HepG2 (cell line): ENCODE data around the gene GABARAPL2. TPM values are rescaled to one million over a fixed set of nuclear protein-coding genes. Genes with fewer than 3 reads are reported as not detected.
A peak's percentile ranks its signal among the peaks of the same experiment; 100 is the strongest.

ENCODE experiments used
- AGO2 ChIP-seq: fragments of 200-400 bp; formaldehyde crosslinking; optimal IDR thresholded peaks from 2 replicates; pipeline ENCODE3; 2017; ENCODE audit warnings: mild to moderate bottlenecking, low read depth, low read length, moderate library complexity
- CHCHD3 ChIP-seq: sonication (generic); formaldehyde crosslinking; IDR thresholded peaks from 2 replicates; pipeline ENCODE4 v1.8.0; 2022; ENCODE audit warnings: mild to moderate bottlenecking, missing genetic modification reagents, moderate library complexity
- EHMT2 ChIP-seq: fragments of 200-600 bp; sonication (generic); IDR thresholded peaks from 2 replicates; pipeline ENCODE4 v1.7.0; 2017; ENCODE audit warnings: antibody characterized with exemption, low read depth, low read length, borderline replicate concordance
- EZH2 ChIP-seq: conservative IDR thresholded peaks from 2 replicates; pipeline ENCODE4 v1.6.1; 2012; ENCODE audit warnings: mild to moderate bottlenecking, low read depth, low read length, moderate library complexity
- FOXJ3 ChIP-seq: sonication (generic); formaldehyde crosslinking; IDR thresholded peaks from 2 replicates; pipeline ENCODE4 v1.4.0; 2020; ENCODE audit warnings: missing genetic modification reagents, mild to moderate bottlenecking, borderline replicate concordance
- ISX ChIP-seq: sonication (generic); formaldehyde crosslinking; conservative IDR thresholded peaks from 2 replicates; pipeline ENCODE4 v1.5.0; 2020; ENCODE audit warnings: missing genetic modification reagents
- MEF2D ChIP-seq: sonication (generic); formaldehyde crosslinking; IDR thresholded peaks from 2 replicates; pipeline ENCODE4 v1.5.1; 2020; ENCODE audit warnings: mild to moderate bottlenecking, missing genetic modification reagents
- MIXL1 ChIP-seq: IDR thresholded peaks from 2 replicates; pipeline ENCODE4 v1.6.1; 2016
- NFE2L1 ChIP-seq: sonication (generic); formaldehyde crosslinking; IDR thresholded peaks from 2 replicates; pipeline ENCODE4 v1.4.0; 2020; ENCODE audit warnings: missing genetic modification reagents, mild to moderate bottlenecking, borderline replicate concordance
- PPARG ChIP-seq: conservative IDR thresholded peaks from 2 replicates; pipeline ENCODE4 v1.6.1; 2016; ENCODE audit warnings: missing biosample characterization, missing genetic modification reagents
- REL ChIP-seq: sonication (generic); formaldehyde crosslinking; conservative IDR thresholded peaks from 2 replicates; pipeline ENCODE4 v1.8.0; 2022; ENCODE audit warnings: mild to moderate bottlenecking, missing genetic modification reagents, moderate library complexity
- SOX13 ChIP-seq, 3 experiments: fragments of 450-650 bp in 1 of 3; sonication (generic) in 1 of 3; formaldehyde crosslinking in 1 of 3; IDR thresholded peaks in 2 of 3; conservative IDR thresholded peaks in 1 of 3; 2 replicates each; pipeline versions ENCODE4 v1.5.0 to v1.6.1; 2016 to 2020; ENCODE audit warnings: antibody characterized with exemption in 1 of 3, mild to moderate bottlenecking in 1 of 3, missing compliant biosample characterization in 1 of 3, missing genetic modification reagents in 1 of 3, moderate library complexity in 1 of 3
- TCF7L2 ChIP-seq: IDR thresholded peaks from 2 replicates; pipeline ENCODE4 v1.6.1; 2011; ENCODE audit warnings: mild to moderate bottlenecking, low read depth, low read length, moderate library complexity
- U2AF2 ChIP-seq: fragments of 200-400 bp; formaldehyde crosslinking; IDR thresholded peaks from 2 replicates; pipeline ENCODE4 v1.6.1; 2017; ENCODE audit warnings: low read depth, mild to moderate bottlenecking, low read length
- ZBTB8A ChIP-seq: sonication (generic); formaldehyde crosslinking; IDR thresholded peaks from 2 replicates; pipeline ENCODE4 v1.4.0; 2020; ENCODE audit warnings: mild to moderate bottlenecking, low read depth, missing genetic modification reagents, borderline replicate concordance
- ZC3H13 ChIP-seq: sonication (generic); formaldehyde crosslinking; IDR thresholded peaks from 2 replicates; pipeline ENCODE4 v1.8.1; 2023; ENCODE audit warnings: mild to moderate bottlenecking, missing genetic modification reagents, moderate library complexity
- ZFP36 ChIP-seq: fragments of 150-350 bp; IDR thresholded peaks from 2 replicates; pipeline ENCODE4 v1.6.1; 2018; ENCODE audit warnings: borderline replicate concordance, low read length, low read depth; ENCODE audit not compliant: partially characterized antibody
- ZNF253 ChIP-seq: sonication (generic); formaldehyde crosslinking; IDR thresholded peaks from 2 replicates; pipeline ENCODE4 v1.8.0; 2022; ENCODE audit warnings: mild to moderate bottlenecking, missing genetic modification reagents, borderline replicate concordance
- ZNF256 ChIP-seq: sonication (generic); formaldehyde crosslinking; conservative IDR thresholded peaks from 2 replicates; pipeline ENCODE4 v1.4.0; 2020; ENCODE audit warnings: missing genetic modification reagents
- ZNF33A ChIP-seq: sonication (generic); formaldehyde crosslinking; IDR thresholded peaks from 2 replicates; pipeline ENCODE4 v1.5.1; 2020; ENCODE audit warnings: missing genetic modification reagents, mild to moderate bottlenecking, moderate library complexity, borderline replicate concordance
- ZNF614 ChIP-seq: IDR thresholded peaks from 2 replicates; pipeline ENCODE4 v1.6.1; 2018; ENCODE audit warnings: missing biosample characterization, missing genetic modification reagents, inconsistent platforms, borderline replicate concordance
- ZSCAN22 ChIP-seq: sonication (generic); formaldehyde crosslinking; IDR thresholded peaks from 2 replicates; pipeline ENCODE4 v1.4.0; 2020; ENCODE audit warnings: mild to moderate bottlenecking, missing genetic modification reagents
- ZSCAN30 ChIP-seq: sonication (generic); formaldehyde crosslinking; IDR thresholded peaks from 2 replicates; pipeline ENCODE4 v1.5.0; 2020; ENCODE audit warnings: mild to moderate bottlenecking, missing genetic modification reagents
- polyA plus RNA-seq, 8 experiments: library from polyadenylated mRNA; depleted of rRNA in 3 of 8; stranded (reverse) in 7 of 8; unstranded in 1 of 8; fragments of >200 nt; fragmentation: Illumina TruSeq in 4 of 8; extraction: Trizol in 4 of 8; gene quantifications; 2 replicates each; pipeline versions ENCODE4 v1.2.1 to v1.2.3, GENCODE V29; 2011 to 2016; ENCODE audit warnings: low read depth in 4 of 8, missing spikeins in 1 of 8, mixed read lengths in 1 of 8; ENCODE audit not compliant: insufficient read depth in 1 of 8
- total RNA-seq, 5 experiments: library from RNA; depleted of rRNA; stranded (reverse); fragments of >200 nt; fragmentation: Illumina TruSeq; extraction: Trizol; gene quantifications; 2 replicates each; pipeline ENCODE4 v1.2.3, GENCODE V29; 2016; ENCODE audit warnings: low read depth in 1 of 5
- TF ChIP-seq, protein P1 (sequence below): sonication (generic); formaldehyde crosslinking; IDR thresholded peaks from 2 replicates; pipeline ENCODE4 v1.5.0; 2020; ENCODE audit warnings: missing genetic modification reagents
- TF ChIP-seq, protein P2 (sequence below): sonication (generic); formaldehyde crosslinking; IDR thresholded peaks from 2 replicates; pipeline ENCODE4 v1.5.0; 2020; ENCODE audit warnings: missing genetic modification reagents
- TF ChIP-seq, protein P3 (sequence below): sonication (generic); formaldehyde crosslinking; IDR thresholded peaks from 2 replicates; pipeline ENCODE4 v1.4.0; 2020; ENCODE audit warnings: missing genetic modification reagents

The GABARAPL2 gene
- total and polyA plus RNA-seq, 2 of the 13 experiments (the other 11 are each of a cell fraction or from before 2014, with no cell fraction given): 76.4 to 83.0 TPM

DNA sequence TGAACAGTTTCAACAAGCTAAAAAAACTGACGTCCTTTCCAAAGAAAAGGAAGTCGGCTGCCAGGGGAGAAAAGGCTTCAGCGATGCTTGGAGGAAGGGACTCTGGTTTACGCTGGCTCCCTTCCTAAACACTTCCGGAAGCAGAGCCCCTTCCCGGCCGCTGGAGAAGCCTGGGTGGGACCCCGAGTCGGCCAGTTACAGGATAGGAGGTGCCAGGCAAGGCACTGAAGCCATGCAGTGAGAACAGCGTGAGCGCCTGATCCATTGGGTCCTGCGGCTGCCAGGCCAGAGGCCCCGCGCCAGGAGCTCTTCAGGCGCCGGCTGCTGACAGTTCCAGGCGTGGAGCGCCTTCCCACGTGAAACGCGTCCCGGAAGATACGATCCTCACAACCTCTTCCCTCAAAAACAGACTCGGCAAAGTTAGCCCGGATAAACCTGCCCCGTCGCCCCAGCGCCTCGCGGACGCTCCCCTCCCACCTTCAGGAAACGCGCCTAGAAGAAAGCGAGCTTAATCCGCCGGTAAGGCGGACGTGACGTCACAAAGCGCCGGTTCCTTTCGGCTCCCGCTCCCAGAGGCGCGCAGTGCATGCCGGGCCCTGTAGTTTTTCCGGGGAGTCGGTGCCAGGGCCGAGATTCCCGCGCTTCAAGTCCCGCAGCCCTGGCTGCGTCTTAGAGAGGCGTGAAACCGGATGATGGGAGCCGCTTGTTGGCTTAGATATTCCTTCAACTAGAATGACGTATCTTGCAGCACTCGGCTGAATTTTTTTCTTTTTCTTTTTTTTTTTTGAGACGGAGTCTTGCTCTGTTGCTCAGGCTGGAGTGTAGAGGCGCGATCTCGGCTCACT, 56.8 kb downstream of the GABARAPL2 start, which contains the start of gene ADAT1 (continued):
- TF ChIP-seq SOX13 (IDR thresholded peaks at IDR 0.05) (0 out of 2 replicates have a peak, but pooled peaks have one; percentile 27), SOX13 (CRISPR knock-in tag; conservative IDR thresholded peaks at IDR 0.05 in 1 of 2, IDR thresholded peaks at IDR 0.05 in 1 of 2) (peak in 1 of 2 experiments; percentile 54; a peak in 2 of 4 replicates), MIXL1 (CRISPR knock-in tag) (peak; percentile 76), U2AF2 (no peak), ZNF256 (no peak; the same call in 1 of the 2 replicates), CHCHD3 (CRISPR knock-in tag) (no peak), TCF7L2 (no peak), AGO2 (peak; percentile 91), ZNF253 (CRISPR knock-in tag) (no peak), ZNF614 (CRISPR knock-in tag) (peak; percentile 93; the same call in 1 of the 2 replicates), PPARG (CRISPR knock-in tag) (0 out of 2 replicates have a peak, but pooled peaks have one; percentile 25), ZBTB8A (CRISPR knock-in tag) (no peak), ZSCAN22 (no peak), ISX (no peak), EZH2 (no peak), ZNF33A (CRISPR knock-in tag) (no peak), NFE2L1 (CRISPR knock-in tag) (no peak), MEF2D (CRISPR knock-in tag) (peak; percentile 78), REL (CRISPR knock-in tag) (no peak), ZSCAN30 (CRISPR knock-in tag) (no peak), EHMT2 (no peak), FOXJ3 (peak; percentile 16; the same call in 1 of the 2 replicates), ZFP36 (no peak), ZC3H13 (CRISPR knock-in tag) (0 out of 2 replicates have a peak, but pooled peaks have one; percentile 23)
- TF ChIP-seq, protein P1, sequence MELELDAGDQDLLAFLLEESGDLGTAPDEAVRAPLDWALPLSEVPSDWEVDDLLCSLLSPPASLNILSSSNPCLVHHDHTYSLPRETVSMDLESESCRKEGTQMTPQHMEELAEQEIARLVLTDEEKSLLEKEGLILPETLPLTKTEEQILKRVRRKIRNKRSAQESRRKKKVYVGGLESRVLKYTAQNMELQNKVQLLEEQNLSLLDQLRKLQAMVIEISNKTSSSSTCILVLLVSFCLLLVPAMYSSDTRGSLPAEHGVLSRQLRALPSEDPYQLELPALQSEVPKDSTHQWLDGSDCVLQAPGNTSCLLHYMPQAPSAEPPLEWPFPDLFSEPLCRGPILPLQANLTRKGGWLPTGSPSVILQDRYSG (CRISPR knock-in tag): no peak
- TF ChIP-seq, protein P2, sequence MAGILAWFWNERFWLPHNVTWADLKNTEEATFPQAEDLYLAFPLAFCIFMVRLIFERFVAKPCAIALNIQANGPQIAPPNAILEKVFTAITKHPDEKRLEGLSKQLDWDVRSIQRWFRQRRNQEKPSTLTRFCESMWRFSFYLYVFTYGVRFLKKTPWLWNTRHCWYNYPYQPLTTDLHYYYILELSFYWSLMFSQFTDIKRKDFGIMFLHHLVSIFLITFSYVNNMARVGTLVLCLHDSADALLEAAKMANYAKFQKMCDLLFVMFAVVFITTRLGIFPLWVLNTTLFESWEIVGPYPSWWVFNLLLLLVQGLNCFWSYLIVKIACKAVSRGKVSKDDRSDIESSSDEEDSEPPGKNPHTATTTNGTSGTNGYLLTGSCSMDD (CRISPR knock-in tag): no peak
- TF ChIP-seq, protein P3, sequence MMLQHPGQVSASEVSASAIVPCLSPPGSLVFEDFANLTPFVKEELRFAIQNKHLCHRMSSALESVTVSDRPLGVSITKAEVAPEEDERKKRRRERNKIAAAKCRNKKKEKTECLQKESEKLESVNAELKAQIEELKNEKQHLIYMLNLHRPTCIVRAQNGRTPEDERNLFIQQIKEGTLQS (CRISPR knock-in tag): peak; percentile 55; the same call in 1 of the 2 replicates
